Small intestine (tissue), 7 donors: ENCODE measurements around the gene AKAP5. TPM values are rescaled to one million over a fixed set of nuclear protein-coding genes. Genes with fewer than 3 reads are reported as not detected.
A peak's percentile ranks its signal among the peaks of the same experiment; 100 is the strongest.

ENCODE experiments used
- DNase-seq, 2 donors: peaks; one replicate each; pipeline versions ENCODE4 v3.0.0 to v3.0.0-alpha.2; 2013
- FAIRE-seq: peaks from 2 replicates; lab custom pipeline; 2012; peaks lifted over from hg19 to GRCh38; lab: Jason Lieb, UNC
- H3K27ac ChIP-seq, 3 donors: one replicate each; pipeline ENCODE4 v1.5.1; 2013; ENCODE audit warnings: low read length in 2 of 3, mild to moderate bottlenecking in 2 of 3, control low read depth in 1 of 3, inconsistent platforms in 1 of 3, low read depth in 1 of 3, moderate library complexity in 1 of 3
- H3K27me3 ChIP-seq, 3 donors: one replicate each; pipeline ENCODE4 v1.6.1; 2013; ENCODE audit warnings: low read length in 3 of 3, inconsistent platforms in 1 of 3; ENCODE audit not compliant: control insufficient read depth in 3 of 3, insufficient read depth in 3 of 3
- H3K36me3 ChIP-seq, 3 donors: one replicate each; pipeline ENCODE4 v1.6.1; 2013; ENCODE audit warnings: low read length in 3 of 3, inconsistent platforms in 1 of 3, low read depth in 1 of 3, mild to moderate bottlenecking in 1 of 3, moderate library complexity in 1 of 3; ENCODE audit not compliant: control insufficient read depth in 3 of 3, insufficient read depth in 2 of 3
- H3K4me1 ChIP-seq, 3 donors: one replicate each; pipeline ENCODE4 v1.6.1; 2013; ENCODE audit warnings: low read length in 2 of 3, inconsistent platforms in 1 of 3, low read depth in 1 of 3, mild to moderate bottlenecking in 1 of 3, moderate library complexity in 1 of 3; ENCODE audit not compliant: control insufficient read depth in 3 of 3, insufficient read depth in 2 of 3
- H3K4me3 ChIP-seq, 3 donors: one replicate each; pipeline ENCODE4 v1.5.1; 2013; ENCODE audit warnings: low read length in 3 of 3, control low read depth in 1 of 3, inconsistent platforms in 1 of 3, low read depth in 1 of 3, mild to moderate bottlenecking in 1 of 3, moderate library complexity in 1 of 3
- H3K9me3 ChIP-seq, 2 donors: one replicate each; pipeline ENCODE4 v1.6.1; 2013; ENCODE audit warnings: low read depth in 1 of 2, low read length in 1 of 2; ENCODE audit not compliant: control insufficient read depth in 2 of 2, insufficient read depth in 1 of 2
- WGBS, 3 donors: extraction: QIAGEN DNeasy Blood & Tissue Kit; methylation state at CpG; one replicate each; pipeline ENCODE4 v1.1.7; 2013; 5-methylcytosine and 5-hydroxymethylcytosine counted together
- polyA plus RNA-seq, 4 donors: library from polyadenylated mRNA; stranded (reverse) in 3 of 4; unstranded in 1 of 4; fragments of 200-250 nt in 3 of 4; fragments of 120-200 nt in 1 of 4; gene quantifications; one replicate each; pipeline versions ENCODE4 v1.2.1 to v1.2.3, GENCODE V29; 2013
- donor health status: healthy with polysubstance abuse.
- donor health status: control.
- donor health status: control.
- donor health status: Bipolar disorder and iron deficiency.
- donor health status: healthy.

Gene AKAP5
- polyA plus RNA-seq, 4 donors, result 0.27 to 6.9 (median 0.58) TPM

GRCh38 chr14:64464651-64465050, 648 bp upstream of the AKAP5 start:
- Histone ChIP-seq H3K36me3 (peaks cover 0 to 2% (median 0%) of the 10 kb centered on the region in 3 donors), H3K4me1 (peaks cover 0 to 7% (median 0%) of the 10 kb centered on the region in 3 donors), H3K27ac (no peak overlapping the region), H3K9me3 (no peaks in the 10 kb centered on the region), H3K4me3 (peak overlapping the region in 2 of 3 donors; percentile 65 to 85), H3K27me3 (no peaks in the 10 kb centered on the region)
- WGBS, 3 donors, result 4 to 14% (median 4%) methylated on average over 6 of the region's 6 CpGs
- FAIRE-seq, result no peak
- peak; percentile 32 to 34 for DNase-seq

- no peaks in the 10 kb centered on the region for H3K9me3 ChIP-seq
- no peak for FAIRE-seq
- H3K4me1 ChIP-seq, result peaks cover 0 to 7% (median 0%) of the 10 kb centered on the region in 3 donors
- WGBS, 3 donors, result 6 to 10% (median 6%) methylated on average over 15 of the region's 15 CpGs
- peak overlapping the region; percentile 24 to 52 (median 33) for H3K27ac ChIP-seq
- H3K27me3 ChIP-seq, result no peaks in the 10 kb centered on the region
- peak overlapping the region; percentile 61 to 85 (median 64) for H3K4me3 ChIP-seq
- H3K36me3 ChIP-seq, result peaks cover 0 to 2% (median 0%) of the 10 kb centered on the region in 3 donors
- peak; percentile 13 to 62 for DNase-seq
Measured at GRCh38 chr14:64465831-64466554, 694 bp downstream of the AKAP5 start.

- Histone ChIP-seq H3K9me3 (no peaks in the 10 kb centered on the region), H3K4me1 (peaks cover 0 to 7% (median 0%) of the 10 kb centered on the region in 3 donors), H3K27ac (no peak overlapping the region), H3K27me3 (no peaks in the 10 kb centered on the region), H3K36me3 (no peaks in the 10 kb centered on the region), H3K4me3 (no peak overlapping the region)
- FAIRE-seq (no peak), DNase-seq (no peak)
- 69 to 78% (median 70%) methylated on average over 3 of the region's 3 CpGs for WGBS, 3 donors
Measured at GRCh38 chr14:64467101-64467500, 1.8 kb downstream of the AKAP5 start.

DNA sequence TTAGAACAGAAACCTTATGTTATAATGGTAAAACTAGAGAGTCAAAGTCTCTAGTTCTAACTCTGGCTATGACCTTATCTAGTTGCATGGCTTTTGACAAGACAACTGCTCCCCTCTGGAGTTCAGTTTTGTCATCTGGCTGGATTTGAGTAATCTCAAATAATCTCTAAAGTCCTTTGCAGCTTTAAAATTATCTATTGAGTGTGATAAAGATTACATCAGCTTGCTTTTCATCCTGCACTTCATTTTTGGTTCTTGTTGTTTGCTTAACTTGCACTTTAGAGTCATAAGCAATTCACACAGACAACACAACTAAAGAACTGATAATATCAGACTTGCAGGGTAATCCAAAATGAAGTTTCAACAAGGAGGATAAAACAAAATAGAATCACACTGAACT, 2.3 kb downstream of the AKAP5 start:
- Histone ChIP-seq H3K36me3 (no peaks in the 10 kb centered on the region), H3K4me1 (peaks cover 0 to 7% (median 0%) of the 10 kb centered on the region in 3 donors), H3K4me3 (no peak overlapping the region), H3K27me3 (no peaks in the 10 kb centered on the region), H3K9me3 (no peaks in the 10 kb centered on the region), H3K27ac (no peak overlapping the region)
- no peak for FAIRE-seq
- peak in 1 of 2 donors; percentile 18 for DNase-seq

- peaks cover 0 to 7% (median 0%) of the 10 kb centered on the region in 3 donors for H3K4me1 ChIP-seq
- H3K27me3 ChIP-seq, result no peaks in the 10 kb centered on the region
- no peaks in the 10 kb centered on the region for H3K9me3 ChIP-seq
- no peaks in the 10 kb centered on the region for H3K36me3 ChIP-seq
- H3K4me3 ChIP-seq, result no peak overlapping the region
- H3K27ac ChIP-seq, result peak overlapping the region in 1 of 3 donors; percentile 48
- 35 to 50% (median 45%) methylated on average over 3 of the region's 3 CpGs for WGBS, 3 donors
- peak in 1 of 2 donors; percentile 32 for DNase-seq
- FAIRE-seq, result no peak
Measured at GRCh38 chr14:64468451-64468850, 3.2 kb downstream of the AKAP5 start.

DNA sequence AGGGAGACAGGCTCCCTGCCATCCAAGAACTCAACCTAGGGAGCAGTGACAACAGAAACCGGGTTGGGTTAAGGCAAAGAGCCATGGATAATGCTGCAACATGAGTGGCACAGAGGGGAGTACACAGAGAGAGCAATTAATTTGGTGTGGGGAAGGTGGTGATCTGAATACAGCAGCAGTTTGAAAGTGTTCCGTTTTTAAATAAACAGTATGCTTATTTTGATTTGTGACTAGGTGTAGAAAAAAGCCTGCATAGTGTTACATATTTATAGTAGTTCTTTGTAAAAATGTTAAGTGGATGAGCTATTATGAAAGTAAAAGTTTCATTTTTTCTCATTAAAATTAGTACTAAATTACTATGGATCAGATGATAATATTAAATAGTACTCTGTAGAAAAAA, 8.7 kb downstream of the AKAP5 start:
- Histone ChIP-seq H3K4me1 (peaks cover 0 to 3% (median 0%) of the 10 kb centered on the region in 3 donors), H3K36me3 (no peaks in the 10 kb centered on the region), H3K4me3 (no peak overlapping the region), H3K27ac (no peak overlapping the region), H3K9me3 (no peaks in the 10 kb centered on the region), H3K27me3 (no peaks in the 10 kb centered on the region)
- DNase-seq (no peak), FAIRE-seq (no peak)
- 51 to 75% (median 69%) methylated on average over 2 of the region's 2 CpGs for WGBS, 3 donors

- H3K4me1 ChIP-seq, result peaks cover 0 to 3% (median 0%) of the 10 kb centered on the region in 3 donors
- DNase-seq (no peak), FAIRE-seq (no peak)
- H3K9me3 ChIP-seq, result no peaks in the 10 kb centered on the region
- no peak overlapping the region for H3K27ac ChIP-seq
- H3K4me3 ChIP-seq, result no peak overlapping the region
- H3K36me3 ChIP-seq, result no peaks in the 10 kb centered on the region
- 59 to 79% (median 69%) methylated on average over 4 of the region's 4 CpGs for WGBS, 3 donors
- H3K27me3 ChIP-seq, result no peaks in the 10 kb centered on the region
Measured at GRCh38 chr14:64474698-64475097, 9.4 kb downstream of the AKAP5 start.

- Histone ChIP-seq H3K4me3 (no peak overlapping the region), H3K27ac (no peak overlapping the region), H3K36me3 (no peaks in the 10 kb centered on the region), H3K9me3 (no peaks in the 10 kb centered on the region), H3K4me1 (peaks cover 0 to 3% (median 0%) of the 10 kb centered on the region in 3 donors), H3K27me3 (no peaks in the 10 kb centered on the region)
- FAIRE-seq, result no peak
- WGBS, 3 donors, result 87 to 92% (median 92%) methylated on average over 8 of the region's 8 CpGs
- no peak for DNase-seq
Measured at GRCh38 chr14:64475585-64476273, 10.4 kb downstream of the AKAP5 start.
